ENCODE results near the gene MCF2L.
"Not testable (repeated sequence)": the region's sequence is repeated elsewhere in the genome, so short reads cannot be mapped to it uniquely, and the experiment has no call there.

MCF2L gene

GRCh38 chr13:113046883-113047244 is 77.8 kb downstream of the MCF2L start:
- DNase-seq (ENCODE audit: low read depth in 1 of 2, low spot score in 1 of 2), result no peak

GRCh38 chr13:113047587-113047986 is 78.6 kb downstream of the MCF2L start:
- no peak for DNase-seq (ENCODE audit: low read depth in 1 of 2, low spot score in 1 of 2)

GRCh38 chr13:113048766-113049165 is 79.8 kb downstream of the MCF2L start:
- DNase-seq (ENCODE audit: low read depth in 1 of 2, low spot score in 1 of 2), result no peak

DNA sequence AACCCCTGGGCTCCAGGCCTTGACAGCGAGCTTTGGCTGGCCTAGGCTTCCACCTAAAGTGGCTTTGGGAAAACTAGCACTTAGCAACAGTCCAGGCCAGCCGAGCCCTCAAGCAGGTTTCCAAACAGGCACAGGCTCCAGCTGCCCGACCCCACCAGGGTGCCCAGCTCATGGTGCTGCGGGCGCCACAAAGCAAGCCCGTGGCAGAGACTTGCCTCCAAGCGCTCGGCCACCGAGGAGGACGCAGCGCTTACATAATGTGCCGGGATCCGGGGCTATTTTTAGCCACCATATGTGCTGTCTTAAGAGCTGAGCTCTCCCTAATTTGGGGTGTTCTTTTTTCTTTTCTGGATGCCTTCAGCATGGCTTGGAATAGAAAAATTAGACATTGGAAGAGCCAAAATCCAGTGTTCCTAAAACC is 80.5 kb downstream of the MCF2L start:
- DNase-seq (ENCODE audit: low read depth in 1 of 2, low spot score in 1 of 2), result no peak

DNA sequence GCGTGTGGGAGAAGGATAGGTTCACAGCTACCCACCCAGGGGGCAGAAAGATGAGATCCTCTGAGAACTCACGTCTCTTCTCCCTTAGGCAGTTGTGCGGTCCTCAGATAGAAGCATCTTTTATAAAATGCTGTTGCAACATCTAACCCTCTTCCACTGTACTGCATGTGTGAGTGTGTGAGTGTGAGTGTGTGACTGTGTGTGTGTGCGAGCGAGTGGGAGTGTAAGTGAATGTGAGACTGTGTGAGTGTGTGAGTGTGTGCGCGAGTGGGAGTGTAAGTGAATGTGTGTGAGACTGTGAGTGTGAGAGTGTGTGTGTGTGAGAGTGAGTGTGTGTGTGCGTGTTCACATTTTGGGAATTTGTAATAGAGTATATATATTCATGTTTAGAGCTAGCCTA is 81.0 kb downstream of the MCF2L start:
- DNase-seq (ENCODE audit: low read depth in 1 of 2, low spot score in 1 of 2), result no peak

DNA sequence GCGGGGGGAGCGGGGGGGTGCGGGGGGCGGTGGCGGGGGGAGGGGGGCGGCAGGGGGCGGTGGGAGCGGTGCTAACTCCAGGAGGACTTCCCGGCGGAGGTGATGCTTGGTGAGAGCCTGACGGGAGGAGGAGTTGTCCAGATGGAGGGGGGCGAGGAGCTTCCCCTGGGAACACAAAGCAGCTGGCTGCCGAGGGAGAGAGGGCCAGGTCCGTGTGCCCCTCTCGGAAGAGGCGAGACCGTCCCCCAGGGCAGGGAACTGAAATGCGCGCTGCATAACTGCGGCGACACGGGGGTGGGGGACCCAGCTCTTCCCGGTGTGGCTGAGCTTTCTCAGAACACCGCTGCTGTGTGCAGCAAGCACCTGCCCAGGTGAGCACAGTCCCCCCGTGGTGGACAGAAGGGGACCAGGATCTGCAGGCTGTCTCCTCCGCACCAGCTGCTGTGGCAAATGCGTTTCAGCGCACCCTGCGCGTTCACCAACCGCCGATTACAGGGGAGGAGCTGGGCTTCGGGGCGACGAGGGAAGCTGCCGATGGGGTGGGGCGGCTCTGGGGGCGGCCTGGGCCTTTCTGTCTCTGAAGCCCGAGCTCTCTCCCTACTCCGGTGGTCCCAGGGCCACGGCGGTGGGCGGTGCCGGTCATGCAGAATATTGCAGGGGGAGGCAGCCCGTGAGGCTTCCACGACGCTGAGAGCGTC is 81.9 kb downstream of the MCF2L start:
- no peak for DNase-seq (ENCODE audit: low read depth in 1 of 2, low spot score in 1 of 2)

GRCh38 chr13:113051641-113052040 is 82.6 kb downstream of the MCF2L start:
- no peak for DNase-seq (ENCODE audit: low read depth in 1 of 2, low spot score in 1 of 2)

DNA sequence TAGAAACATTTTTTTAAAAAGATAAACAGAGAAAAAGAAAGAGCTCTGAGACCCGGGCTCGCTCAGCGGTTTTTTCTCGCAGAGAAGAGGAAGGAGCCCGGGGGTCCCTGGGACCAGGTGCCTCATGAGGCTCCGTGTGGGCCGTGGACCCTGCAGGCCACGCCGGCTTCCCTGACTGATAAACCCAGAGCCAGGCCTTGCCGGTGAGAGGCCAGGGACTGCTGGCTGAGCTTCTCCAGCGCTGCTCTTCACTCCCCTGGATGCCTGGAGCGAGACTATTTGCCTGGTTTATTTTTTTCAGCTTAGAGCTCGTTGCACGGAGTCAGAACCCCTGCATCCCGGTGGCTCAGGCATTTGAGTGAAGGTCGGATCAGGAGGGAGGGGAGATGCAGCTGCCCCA is 83.2 kb downstream of the MCF2L start:
- DNase-seq (ENCODE audit: low read depth in 1 of 2, low spot score in 1 of 2), result no peak

DNA sequence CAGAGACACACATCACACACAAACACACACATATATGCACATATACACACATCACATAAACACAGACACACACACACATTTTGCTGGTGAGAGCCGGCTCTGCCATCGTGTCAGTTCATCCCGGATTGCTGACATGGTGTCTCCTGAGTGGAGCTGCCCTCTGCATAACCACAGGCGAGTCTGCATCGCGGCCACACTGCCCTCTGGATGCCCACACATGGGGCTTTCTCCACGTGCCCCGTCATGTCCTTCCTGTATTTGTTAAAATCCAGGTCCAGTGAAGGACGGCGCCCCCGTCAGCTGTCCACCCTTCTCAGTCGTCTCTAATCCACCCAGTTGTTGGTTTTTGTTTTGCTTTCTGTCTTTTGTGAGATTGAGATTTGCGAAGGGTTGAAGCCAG is 84.0 kb downstream of the MCF2L start:
- no peak for DNase-seq (ENCODE audit: low read depth in 1 of 2, low spot score in 1 of 2)

DNA sequence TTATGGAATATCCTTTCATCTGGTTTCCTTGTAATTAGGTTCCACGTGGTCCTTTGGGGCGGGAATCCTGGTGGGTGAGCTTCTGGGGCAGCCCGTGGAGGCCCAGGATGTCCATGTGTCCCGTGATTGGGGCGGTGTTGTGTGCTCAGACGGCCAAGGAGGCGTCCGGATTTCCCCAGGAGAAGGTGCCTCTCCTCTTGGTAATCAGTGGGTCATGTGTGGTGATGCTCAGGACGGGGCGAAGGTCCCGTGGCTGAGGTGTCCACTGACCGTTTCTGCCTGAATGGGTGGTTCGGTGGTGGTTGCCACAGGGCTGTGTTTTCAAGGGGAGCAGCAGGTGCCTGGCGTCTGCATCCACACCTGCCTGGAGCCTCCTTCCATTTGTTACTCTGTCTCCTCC is 84.4 kb downstream of the MCF2L start:
- DNase-seq (ENCODE audit: low read depth in 1 of 2, low spot score in 1 of 2), result no peak

- DNase-seq (ENCODE audit: low read depth in 1 of 2, low spot score in 1 of 2), result no peak
These were observed 85.0 kb downstream of the MCF2L start for GRCh38 chr13:113053801-113054604.

DNA sequence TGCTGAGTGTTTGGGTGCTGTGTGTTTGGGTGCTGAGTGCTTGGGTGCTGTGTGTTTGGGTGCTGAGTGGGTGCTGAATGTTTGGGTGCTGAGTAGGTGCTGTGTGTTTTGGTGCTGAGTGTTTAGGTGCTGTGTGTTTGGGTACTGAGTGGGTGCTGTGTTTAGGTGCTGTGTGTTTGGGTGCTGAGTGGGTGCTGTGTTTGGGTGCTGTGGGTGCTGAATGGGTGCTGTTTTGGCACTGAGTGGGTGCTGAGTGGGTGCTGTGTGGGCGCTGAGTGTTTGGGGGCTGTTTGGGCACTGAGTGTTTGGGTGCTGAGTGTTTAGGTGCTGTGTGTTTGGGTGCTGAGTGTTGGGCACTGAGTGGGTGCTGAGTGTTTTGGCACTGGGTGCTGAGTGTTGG is 88.1 kb downstream of the MCF2L start:
- DNase-seq (ENCODE audit: low read depth in 1 of 2, low spot score in 1 of 2), result no peak

DNA sequence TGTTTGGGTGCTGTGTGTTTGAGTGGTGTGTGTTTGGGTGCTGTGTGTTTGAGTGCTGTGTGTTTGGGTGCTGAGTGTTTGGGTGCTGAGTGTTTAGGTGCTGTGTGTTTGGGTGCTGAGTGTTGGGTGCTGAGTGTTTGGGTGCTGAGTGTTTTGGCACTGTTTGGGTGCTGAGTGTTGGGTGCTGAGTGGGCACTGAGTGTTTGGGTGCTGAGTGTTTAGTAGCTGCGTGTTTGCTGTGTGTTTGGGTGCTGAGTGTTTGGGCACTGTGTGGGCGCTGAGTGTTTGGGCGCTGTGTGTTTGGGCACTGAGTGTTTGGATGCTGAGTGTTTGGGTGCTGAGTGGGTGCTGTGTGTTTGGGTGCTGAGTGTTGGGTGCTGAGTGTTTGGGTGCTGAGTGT is 88.5 kb downstream of the MCF2L start:
- not testable (repeated sequence) for DNase-seq (ENCODE audit: low read depth in 1 of 2, low spot score in 1 of 2)

DNA sequence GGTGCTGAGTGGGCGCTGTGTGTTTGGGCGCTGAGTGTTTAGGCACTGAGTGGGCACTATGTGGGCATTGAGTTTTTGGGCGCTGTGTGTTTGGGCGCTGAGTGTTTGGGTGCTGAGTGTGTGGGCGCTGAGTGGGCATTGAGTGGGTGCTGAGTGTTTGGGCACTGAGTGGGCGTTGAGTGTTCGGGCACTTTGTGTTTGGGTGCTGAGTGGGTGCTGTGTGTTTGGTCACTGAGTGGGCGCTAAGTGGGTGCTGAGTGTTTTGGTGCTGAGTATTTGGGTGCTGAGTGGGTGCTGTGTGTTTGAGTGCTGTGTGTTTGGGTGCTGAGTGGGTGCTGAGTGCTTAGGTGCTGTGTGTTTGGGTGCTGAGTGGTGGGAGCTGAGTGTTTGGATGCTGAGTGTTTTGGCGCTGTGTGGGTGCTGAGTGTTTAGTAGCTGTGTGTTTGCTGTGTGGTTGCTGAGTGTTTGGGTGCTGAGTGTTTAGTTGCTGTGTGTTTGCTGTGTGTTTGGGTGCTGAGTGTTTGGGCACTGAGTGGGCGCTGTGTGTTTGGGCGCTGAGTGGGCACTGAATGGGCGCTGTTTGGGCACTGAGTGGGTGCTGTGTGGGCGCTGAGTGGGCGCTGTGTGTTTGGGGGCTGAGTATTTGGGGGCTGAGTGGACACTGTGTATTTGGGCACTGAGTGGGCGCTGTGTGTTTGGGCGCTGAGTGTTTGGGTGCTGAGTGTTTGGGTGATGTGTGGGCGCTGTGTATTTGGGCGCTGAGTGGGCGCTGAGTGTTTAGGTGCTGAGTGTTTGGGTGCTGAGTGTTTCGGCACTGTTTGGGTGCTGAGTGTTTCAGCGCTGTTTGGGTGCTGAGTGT is 89.3 kb downstream of the MCF2L start:
- DNase-seq (ENCODE audit: low read depth in 1 of 2, low spot score in 1 of 2), result no peak

- no peak for DNase-seq (ENCODE audit: low read depth in 1 of 2, low spot score in 1 of 2)
These were observed 90.2 kb downstream of the MCF2L start for GRCh38 chr13:113058988-113059850.

GRCh38 chr13:113059891-113060290 is 90.9 kb downstream of the MCF2L start:
- DNase-seq (ENCODE audit: low read depth in 1 of 2, low spot score in 1 of 2), result no peak

DNA sequence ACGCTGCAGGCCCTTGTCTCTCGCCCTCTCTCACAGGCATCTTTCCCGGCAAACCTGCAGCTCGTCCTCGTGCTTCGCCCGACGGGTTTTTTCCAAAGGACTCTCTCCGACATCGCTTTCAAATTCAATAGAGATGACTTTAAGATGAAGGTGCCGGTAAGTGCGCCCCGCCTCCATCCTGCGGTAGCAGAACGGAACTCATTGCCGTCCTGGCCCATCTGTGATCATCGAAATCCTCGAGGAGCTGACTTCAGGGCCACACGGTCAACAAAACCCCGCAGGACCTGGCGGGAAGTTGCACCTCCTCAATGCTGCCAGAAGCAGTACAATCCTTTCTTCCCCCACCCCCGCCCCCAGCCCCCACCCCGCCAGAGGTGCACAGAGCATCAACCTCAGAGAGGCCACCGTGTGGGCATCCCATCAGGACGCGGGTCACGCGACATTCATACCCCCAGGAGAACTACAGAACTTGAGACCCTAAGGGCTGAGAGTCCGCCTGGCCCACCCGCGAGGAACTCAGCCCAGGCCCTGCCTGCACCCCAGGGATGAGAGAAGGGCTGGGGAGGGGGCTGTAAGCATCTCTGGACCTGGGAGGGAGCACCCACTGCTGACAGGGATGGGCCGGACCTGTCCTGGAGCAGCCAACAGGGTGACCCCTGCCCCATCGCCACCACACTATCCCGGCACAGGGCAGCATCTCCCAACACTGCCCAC is 91.7 kb downstream of the MCF2L start:
- no peak for DNase-seq (ENCODE audit: low read depth in 1 of 2, low spot score in 1 of 2)

DNA sequence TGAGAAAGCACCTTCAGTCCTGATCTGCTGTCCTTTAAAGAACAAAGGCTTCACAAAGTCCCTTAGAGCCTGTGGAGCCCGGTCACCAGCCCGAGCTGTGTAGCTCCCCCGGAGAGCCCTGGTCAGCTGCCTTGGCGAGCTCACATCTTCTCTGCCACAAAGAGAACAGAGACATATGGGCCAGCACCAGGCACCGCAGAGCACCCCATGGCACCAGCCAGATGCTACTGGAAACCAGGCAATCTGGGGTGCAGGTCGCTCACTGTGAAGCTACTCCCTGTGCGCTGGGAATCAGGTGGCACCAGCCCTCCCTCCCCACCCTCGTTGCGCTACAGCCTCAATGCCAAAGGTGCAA is 92.2 kb downstream of the MCF2L start:
- DNase-seq (ENCODE audit: low read depth in 1 of 2, low spot score in 1 of 2), result no peak

- DNase-seq (ENCODE audit: low read depth in 1 of 2, low spot score in 1 of 2), result no peak
These were observed 92.9 kb downstream of the MCF2L start for GRCh38 chr13:113061796-113062425.

DNA sequence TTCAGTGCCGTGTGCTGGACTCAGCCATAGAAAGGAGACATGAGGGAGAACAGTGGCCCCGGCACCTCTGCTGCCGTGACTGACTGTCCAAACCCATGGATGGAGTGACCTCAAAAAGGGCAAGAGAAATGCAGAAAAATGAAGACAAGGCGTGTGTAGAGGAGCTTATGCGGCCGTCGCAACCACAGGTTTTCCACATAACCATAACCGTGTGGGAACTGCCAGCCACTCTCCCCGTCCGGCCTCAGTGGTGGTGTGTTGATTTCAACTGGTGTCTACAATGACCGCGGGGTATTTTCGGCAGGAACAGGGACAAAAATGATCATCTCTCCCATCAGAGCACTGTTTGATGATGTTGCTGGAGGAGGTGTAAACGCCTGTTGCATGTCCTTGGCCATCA is 93.7 kb downstream of the MCF2L start:
- DNase-seq (ENCODE audit: low read depth in 1 of 2, low spot score in 1 of 2), result no peak

Data from activated T-helper 1 cell treated with anti-CD3 and anti-CD28 coated beads, Interleukin-2, amount 50 U/mL, for 16 hours (primary cell).